Mammary epithelial cell (primary cell): Measurements from ENCODE around the gene TRMU.

Source experiments
- EZH2 ChIP-seq: IDR thresholded peaks from 2 replicates; pipeline ENCODE4 v1.6.1; 2012; ENCODE audit warnings: low read length, inconsistent platforms, borderline replicate concordance
- TF ChIP-seq, protein P1 (sequence below), 2 donors: IDR thresholded peaks in 1 of 2; conservative IDR thresholded peaks in 1 of 2; 2 replicates each; pipeline ENCODE4 v1.5.1; 2011 to 2012; ENCODE audit warnings: inconsistent platforms in 2 of 2, low read length in 2 of 2, mild to moderate bottlenecking in 2 of 2, control low read depth in 1 of 2, low read depth in 1 of 2; ENCODE audit not compliant: insufficient read depth in 1 of 2; ENCODE audit errors: extremely low read depth in 1 of 2

GRCh38 chr22:46309526-46310085 is 25.9 kb upstream of the TRMU start:
- no peak for TF ChIP-seq EZH2
- TF ChIP-seq, protein P1, sequence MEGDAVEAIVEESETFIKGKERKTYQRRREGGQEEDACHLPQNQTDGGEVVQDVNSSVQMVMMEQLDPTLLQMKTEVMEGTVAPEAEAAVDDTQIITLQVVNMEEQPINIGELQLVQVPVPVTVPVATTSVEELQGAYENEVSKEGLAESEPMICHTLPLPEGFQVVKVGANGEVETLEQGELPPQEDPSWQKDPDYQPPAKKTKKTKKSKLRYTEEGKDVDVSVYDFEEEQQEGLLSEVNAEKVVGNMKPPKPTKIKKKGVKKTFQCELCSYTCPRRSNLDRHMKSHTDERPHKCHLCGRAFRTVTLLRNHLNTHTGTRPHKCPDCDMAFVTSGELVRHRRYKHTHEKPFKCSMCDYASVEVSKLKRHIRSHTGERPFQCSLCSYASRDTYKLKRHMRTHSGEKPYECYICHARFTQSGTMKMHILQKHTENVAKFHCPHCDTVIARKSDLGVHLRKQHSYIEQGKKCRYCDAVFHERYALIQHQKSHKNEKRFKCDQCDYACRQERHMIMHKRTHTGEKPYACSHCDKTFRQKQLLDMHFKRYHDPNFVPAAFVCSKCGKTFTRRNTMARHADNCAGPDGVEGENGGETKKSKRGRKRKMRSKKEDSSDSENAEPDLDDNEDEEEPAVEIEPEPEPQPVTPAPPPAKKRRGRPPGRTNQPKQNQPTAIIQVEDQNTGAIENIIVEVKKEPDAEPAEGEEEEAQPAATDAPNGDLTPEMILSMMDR (conservative IDR thresholded peaks at IDR 0.05 in 1 of 2, IDR thresholded peaks at IDR 0.05 in 1 of 2; ENCODE audit: extremely low read depth in 1 of 2, insufficient read depth in 1 of 2, low read depth in 1 of 2, low read length in 2 of 2) = no peak
